CD4-positive, alpha-beta T cell treated with Interleukin-15 for 4 hours (primary cell): ENCODE results near the gene FDCSP.
"Not testable (repeated sequence)": the region's sequence is repeated elsewhere in the genome, so short reads cannot be mapped to it uniquely, and the experiment has no call there.

Experiments
- DNase-seq: peaks from one replicate; pipeline ENCODE4 v3.0.0-alpha.2; 2020; ENCODE audit warnings: low spot score

FDCSP gene

GRCh38 chr4:70225824-70226223, at the start of gene FDCSP:
TSS of gene FDCSP (plus strand) at chr4:70226124. CDS start at chr4:70231195, 5,071 bp downstream.
- DNase-seq = no peak

GRCh38 chr4:70177090-70177489, 48.8 kb upstream of the FDCSP start:
- DNase-seq = no peak

- DNase-seq = no peak
Measured at GRCh38 chr4:70178075-70178660, 47.8 kb upstream of the FDCSP start.

GRCh38 chr4:70179811-70180210, 46.1 kb upstream of the FDCSP start:
- no peak for DNase-seq

GRCh38 chr4:70181864-70182263, 44.1 kb upstream of the FDCSP start:
- DNase-seq = no peak

GRCh38 chr4:70182517-70183167, 43.3 kb upstream of the FDCSP start:
- DNase-seq = no peak

GRCh38 chr4:70183168-70183939, 42.6 kb upstream of the FDCSP start:
- DNase-seq = no peak

GRCh38 chr4:70183940-70184246, 42.0 kb upstream of the FDCSP start:
- no peak for DNase-seq

- DNase-seq = no peak
Measured at GRCh38 chr4:70187216-70187615, 38.7 kb upstream of the FDCSP start.

GRCh38 chr4:70190579-70190978, 35.3 kb upstream of the FDCSP start:
- no peak for DNase-seq

- DNase-seq = no peak
Measured at GRCh38 chr4:70191647-70192046, 34.3 kb upstream of the FDCSP start.

- no peak for DNase-seq
Measured at GRCh38 chr4:70192895-70193294, 33.0 kb upstream of the FDCSP start.

GRCh38 chr4:70195425-70195824, 30.5 kb upstream of the FDCSP start, which contains the start of gene ODAM:
TSS of gene ODAM (plus strand) at chr4:70195725. CDS start at chr4:70196544, 819 bp downstream.
- no peak for DNase-seq

GRCh38 chr4:70196857-70197256, 29.1 kb upstream of the FDCSP start:
- no peak for DNase-seq

- DNase-seq = no peak
Measured at GRCh38 chr4:70197842-70198241, 28.1 kb upstream of the FDCSP start.

GRCh38 chr4:70203601-70204000, 22.3 kb upstream of the FDCSP start:
- no peak for DNase-seq

- not testable (repeated sequence) for DNase-seq
Measured at GRCh38 chr4:70212752-70213151, 13.2 kb upstream of the FDCSP start.

GRCh38 chr4:70216109-70216508, 9.8 kb upstream of the FDCSP start:
- DNase-seq = not testable (repeated sequence)

GRCh38 chr4:70216550-70216949, 9.4 kb upstream of the FDCSP start:
- not testable (repeated sequence) for DNase-seq

- not testable (repeated sequence) for DNase-seq
Measured at GRCh38 chr4:70221389-70221788, 4.5 kb upstream of the FDCSP start.

GRCh38 chr4:70221818-70222217, 4.1 kb upstream of the FDCSP start:
- not testable (repeated sequence) for DNase-seq

- no peak for DNase-seq
Measured at GRCh38 chr4:70236125-70236524, 10.2 kb downstream of the FDCSP start.
